Dermis blood vessel endothelial cell (primary cell): ENCODE measurements around the gene LAG3. TPM values are rescaled to one million over a fixed set of nuclear protein-coding genes. Genes with fewer than 3 reads are reported as not detected.

ENCODE experiments used
- DNase-seq: peaks from one replicate; pipeline ENCODE4 v3.0.0; 2010
- total RNA-seq: library from RNA; depleted of rRNA; stranded (reverse); fragments of >200 nt; gene quantifications from 2 replicates; pipeline ENCODE4 v1.2.3, GENCODE V29; 2014

LAG3 gene
- total RNA-seq, 1 donor from 2014 or later: under 0.01 TPM

GRCh38 chr12:6772726-6773589 is 638 bp downstream of the LAG3 start:
- no peak for DNase-seq

- DNase-seq: no peak
Observed at GRCh38 chr12:6773590-6774351, 1.5 kb downstream of the LAG3 start.

GRCh38 chr12:6774499-6775062 is 2.3 kb downstream of the LAG3 start:
- no peak for DNase-seq

- no peak for DNase-seq
Observed at GRCh38 chr12:6775185-6776174, 3.2 kb downstream of the LAG3 start.

- no peak for DNase-seq
Observed at GRCh38 chr12:6777386-6777785, 5.1 kb downstream of the LAG3 start.

- DNase-seq: peak; percentile 21
Observed at GRCh38 chr12:6778217-6778573, 5.9 kb downstream of the LAG3 start.

GRCh38 chr12:6778574-6779550 is 6.5 kb downstream of the LAG3 start:
- peak; percentile 97 for DNase-seq

- DNase-seq: no peak
Observed at GRCh38 chr12:6779708-6780432, 7.5 kb downstream of the LAG3 start.

- DNase-seq: no peak
Observed at GRCh38 chr12:6780573-6780972, 8.3 kb downstream of the LAG3 start.

- DNase-seq: no peak
Observed at GRCh38 chr12:6782119-6782518, 9.8 kb downstream of the LAG3 start.

- no peak for DNase-seq
Observed at GRCh38 chr12:6782850-6783566, 10.7 kb downstream of the LAG3 start.

- no peak for DNase-seq
Observed at GRCh38 chr12:6783828-6784227, 11.5 kb downstream of the LAG3 start.

GRCh38 chr12:6784296-6784695 is 12.0 kb downstream of the LAG3 start:
- no peak for DNase-seq

GRCh38 chr12:6784761-6785160 is 12.4 kb downstream of the LAG3 start:
- no peak for DNase-seq

- DNase-seq: no peak
Observed at GRCh38 chr12:6786416-6787094, 14.2 kb downstream of the LAG3 start.

- no peak for DNase-seq
Observed at GRCh38 chr12:6787309-6787708, 15.0 kb downstream of the LAG3 start.

- DNase-seq: no peak
Observed at GRCh38 chr12:6788972-6789924, 16.9 kb downstream of the LAG3 start, which contains the start of gene CD4. Gene CD4, plus strand, starts transcription at chr12:6789528. Its CDS starts 10,611 bp downstream, at chr12:6800139.
